Measurements from ENCODE around the gene CMTM4.

CMTM4 gene

DNA sequence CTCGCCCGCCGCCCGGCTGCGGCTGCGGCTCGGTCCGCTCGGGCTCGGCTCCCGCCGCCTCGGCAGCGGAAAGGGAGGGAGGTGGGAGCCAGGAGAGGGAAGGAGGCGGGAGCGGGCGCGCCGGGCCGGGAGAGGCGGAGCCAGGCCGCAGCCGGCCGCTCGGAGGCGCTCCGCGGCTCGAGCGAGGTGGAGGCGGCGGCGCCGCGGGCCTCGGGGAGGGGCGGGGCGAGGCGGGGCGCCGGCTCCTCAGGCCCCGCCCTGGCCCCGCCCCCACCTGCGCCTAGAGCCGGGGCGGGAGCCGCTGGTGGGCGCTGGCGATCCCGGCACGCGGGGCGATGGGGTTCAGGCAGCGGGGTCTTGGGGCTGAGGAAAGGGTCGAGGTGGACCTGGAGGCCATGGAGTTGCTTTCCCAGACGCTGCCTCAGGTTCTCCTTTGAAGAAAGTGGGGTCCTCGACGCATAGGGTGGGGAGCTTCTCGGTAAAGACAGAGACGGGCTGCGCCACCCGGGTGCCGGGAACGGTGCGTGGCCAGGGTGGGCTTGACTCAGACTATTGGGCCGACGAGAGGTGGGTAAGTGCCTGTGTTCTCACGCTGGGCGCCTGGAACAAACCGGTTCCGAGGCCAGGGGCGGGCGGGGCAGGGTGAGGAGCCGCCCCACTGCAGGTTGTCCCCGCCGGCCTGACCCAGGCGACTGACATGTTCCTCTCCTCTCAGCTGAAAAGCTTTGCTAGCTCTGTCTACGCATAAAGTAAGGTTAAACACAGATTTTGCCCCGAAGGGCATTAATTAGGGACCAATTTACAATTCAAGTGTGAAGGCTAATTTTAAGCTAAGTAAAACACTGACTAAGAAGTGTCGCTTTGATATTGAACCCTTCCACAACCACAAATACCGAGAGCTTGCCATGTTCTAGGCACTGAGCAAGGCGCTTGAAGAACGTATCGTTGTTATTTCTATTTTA, at the start of gene CMTM4:
Gene CMTM4, minus strand, starts transcription at position 75 of the 962 bp plus-strand sequence. CDS start 218 bp downstream, outside the sequence.
- DNase-seq, result peak; percentile 46 to 68 (median 56)

DNA sequence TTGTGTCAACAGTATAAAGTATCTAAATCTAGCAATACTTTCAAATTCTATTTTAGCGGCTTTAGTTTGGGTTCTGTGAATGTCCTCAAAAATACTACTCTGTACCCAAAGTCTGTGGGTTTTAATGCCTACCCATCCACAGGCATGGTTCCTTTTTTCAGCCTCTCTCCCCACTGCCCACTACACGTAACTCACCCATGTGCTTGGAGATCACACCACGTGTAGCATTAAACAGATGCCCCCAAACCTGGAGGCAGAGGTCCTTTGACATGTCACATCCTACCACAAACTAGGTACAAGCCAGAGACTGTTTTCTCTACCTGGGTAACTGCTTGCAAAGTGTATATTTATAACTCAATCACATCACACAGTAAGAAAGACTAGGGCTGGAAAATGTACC, 49.5 kb upstream of the CMTM4 start:
- no peak for DNase-seq

DNA sequence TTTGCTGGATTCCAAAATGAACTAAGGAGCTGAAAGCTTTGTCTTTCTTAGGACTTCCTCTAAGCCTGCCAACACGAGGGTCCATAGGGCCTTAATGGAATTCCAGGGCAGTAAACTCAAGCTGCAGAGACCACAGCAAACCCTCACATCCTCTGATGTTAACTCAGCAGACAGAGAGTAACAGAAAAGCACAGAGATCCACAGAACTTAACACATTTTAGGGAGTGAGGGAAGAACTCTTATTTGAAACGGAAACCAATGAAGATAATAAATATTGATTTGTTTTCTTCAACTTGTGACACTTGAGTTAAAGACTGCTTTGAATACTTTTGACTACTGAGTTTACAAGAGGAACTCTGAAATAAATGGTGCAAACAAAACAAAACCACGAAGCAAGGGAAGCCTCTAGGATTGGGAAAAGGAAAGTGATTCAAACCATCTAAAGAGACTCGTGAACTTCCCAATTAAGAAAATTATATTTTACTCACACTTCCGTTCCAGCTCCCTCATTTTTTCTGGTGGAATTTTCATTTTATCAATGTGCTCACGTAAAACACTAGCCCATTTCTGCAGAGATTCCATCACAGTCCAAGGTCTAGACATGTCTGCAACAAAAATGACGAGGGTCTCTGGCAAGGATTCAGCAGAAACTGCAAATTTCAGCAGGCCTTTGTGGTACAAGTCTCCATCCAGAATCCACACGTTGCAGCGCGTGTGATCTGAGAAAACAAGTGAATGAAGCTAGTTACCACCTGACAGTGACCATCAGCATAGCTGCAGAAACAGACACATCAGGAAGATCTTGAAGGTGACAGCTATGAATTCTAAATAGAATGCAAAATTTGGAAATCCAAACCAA, 45.6 kb upstream of the CMTM4 start:
- DNase-seq, result no peak

DNA sequence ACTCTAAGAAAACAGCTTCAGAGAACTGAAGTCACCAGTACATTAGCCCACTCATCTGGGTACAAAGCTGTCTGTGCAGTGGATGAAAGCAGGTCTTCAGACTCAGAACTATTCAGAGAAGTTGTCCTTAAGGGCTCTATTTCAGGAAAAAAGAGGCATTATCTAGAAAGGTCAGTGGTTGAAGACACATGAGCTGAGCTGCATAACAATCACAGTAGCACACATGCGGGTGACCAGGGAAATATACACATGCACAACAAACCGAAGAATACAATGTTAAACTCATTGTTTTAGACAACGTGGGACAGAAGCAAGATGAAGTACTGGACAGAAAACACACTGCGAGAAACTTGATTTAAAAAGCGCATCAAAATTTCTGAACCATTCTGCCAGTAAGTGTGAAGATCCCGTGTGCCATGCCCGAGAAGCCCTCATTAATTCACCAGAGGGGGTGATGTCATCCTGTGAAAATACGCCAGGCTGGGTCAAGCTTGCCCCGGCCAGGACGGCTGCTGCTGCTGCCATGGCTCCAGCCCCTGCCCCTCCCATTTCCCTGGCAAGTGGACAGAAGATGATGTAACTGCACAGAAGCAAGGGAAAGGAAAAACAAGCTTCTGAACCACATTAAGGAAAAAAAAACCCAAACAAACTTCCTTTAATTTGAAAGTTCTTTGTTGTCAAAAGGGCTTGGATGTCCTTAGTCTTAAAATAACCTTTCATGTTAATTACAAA, 44.8 kb upstream of the CMTM4 start:
- DNase-seq, result no peak

DNA sequence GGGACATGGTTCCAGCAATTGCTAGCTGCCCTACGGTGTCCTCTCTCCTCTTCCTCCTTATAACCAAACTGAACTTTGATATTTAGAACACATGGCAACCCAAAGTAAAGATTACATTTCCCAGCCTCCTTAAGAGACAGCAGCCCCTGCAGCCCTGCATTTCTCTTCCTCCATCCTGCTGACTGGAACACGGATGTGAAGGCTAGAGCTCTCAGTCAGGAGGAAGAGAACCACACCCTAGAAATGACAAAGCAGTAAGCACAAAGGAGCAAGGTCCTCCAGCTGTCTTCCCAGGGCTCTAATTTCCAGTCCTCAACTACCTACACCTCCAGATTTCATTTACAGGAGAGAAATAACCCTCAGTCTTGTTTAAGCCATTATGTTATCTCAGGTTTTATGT, 44.0 kb upstream of the CMTM4 start:
- no peak for DNase-seq

DNA sequence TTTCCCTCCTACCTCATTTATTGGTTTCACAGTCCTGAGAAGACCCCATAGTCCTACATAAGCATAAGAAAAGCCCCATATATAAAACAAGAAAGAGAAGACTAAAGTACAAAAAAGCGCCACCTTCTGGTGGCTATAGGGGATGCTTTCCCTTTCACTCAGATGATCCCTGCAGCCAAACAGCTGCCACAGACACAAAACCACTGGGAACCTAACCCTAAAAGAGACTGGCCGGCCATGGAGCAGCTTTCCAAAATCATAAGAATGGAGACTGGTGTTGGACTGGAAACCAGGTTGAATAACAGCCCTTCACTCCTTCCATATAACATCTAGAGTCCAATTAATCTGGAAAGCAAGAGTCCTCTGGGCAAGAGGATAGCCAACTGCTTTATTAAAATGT, 43.5 kb upstream of the CMTM4 start:
- DNase-seq, result no peak

DNA sequence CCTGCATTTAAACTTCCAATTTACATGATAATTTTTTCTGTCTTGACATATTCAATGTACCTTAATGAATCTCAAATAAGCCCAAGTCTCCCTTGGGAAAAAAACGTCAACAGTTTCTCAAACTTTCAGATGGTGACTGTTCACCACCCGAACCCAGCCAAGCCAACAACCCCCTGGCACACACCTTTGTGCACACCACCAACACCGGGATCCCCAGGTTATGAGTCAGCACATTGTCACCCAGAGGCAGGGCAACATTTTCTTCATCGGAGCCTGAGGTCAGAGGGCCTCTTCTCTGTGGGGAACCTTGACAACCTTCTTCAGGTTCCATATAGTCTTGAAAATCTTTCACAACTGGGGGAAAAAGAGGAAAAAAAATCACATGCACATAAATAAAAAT, 39.3 kb upstream of the CMTM4 start:
- DNase-seq, result no peak

DNA sequence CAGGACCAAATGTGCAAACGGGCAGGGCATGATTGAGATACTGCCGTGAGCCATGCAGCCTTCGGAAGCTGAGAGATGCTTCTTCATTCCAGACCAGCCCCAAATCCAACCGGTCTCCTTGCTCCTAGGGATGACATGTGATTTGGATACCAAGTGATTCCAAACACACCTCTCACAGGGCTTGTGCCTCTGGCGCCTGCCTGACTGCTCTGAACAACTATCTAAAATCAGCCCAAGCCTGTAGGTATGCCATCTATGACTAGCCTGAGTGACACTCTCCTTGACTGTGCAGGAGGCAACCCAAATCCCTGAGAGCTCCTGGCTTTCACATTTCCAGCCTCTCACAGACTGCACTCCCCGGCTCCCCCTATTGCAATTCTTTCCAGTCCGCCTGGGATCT, 34.6 kb upstream of the CMTM4 start:
- no peak for DNase-seq

DNA sequence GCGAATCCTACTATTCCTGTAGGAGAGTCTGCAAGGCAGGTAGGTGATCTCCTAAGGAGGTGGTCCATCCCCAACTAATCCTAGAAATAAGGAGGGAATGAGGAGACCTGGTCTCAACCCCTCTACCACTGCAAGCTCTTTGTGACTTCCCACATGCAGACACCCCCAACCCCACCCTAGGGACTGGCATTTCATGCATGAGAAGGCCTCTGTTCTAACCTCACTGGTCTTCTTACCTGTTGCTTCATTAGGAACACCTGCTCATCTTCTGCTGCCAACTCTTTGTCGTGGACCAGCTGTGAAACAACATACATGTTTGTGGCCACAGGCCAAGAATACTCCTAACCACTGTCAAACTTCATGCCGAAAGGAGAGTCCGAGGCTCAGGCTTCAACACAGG, 32.3 kb upstream of the CMTM4 start:
- DNase-seq, result no peak

DNA sequence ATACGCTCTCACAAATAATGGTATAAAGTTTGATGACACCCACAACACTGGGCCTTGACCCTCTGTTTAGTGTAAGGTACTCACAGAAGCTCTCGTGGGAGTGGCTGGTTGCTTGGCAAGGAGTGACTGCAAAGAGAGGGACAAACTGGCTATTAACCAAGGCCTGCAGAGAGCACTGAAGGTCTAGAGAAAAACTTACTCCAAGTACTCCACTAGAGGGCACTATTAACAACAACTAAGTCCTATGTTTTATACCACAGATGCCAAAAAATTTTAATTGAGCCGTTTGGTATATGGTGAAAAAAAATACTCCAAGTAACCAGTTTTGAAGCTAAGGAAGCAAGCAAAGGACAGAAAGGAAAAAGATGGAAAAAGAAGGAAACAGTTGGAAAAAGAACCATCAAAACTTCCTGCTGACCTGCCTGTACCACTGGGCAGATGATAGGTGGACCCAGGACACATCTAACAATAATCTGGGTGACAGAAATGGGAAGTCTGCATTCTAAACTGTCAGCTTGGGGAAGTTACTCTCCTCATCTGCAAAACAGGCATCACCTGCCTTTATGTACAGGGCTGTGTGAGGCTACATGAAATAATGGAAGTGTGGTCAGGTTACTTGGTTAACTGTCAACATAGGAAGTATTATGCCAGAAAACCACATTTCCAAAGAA, 31.7 kb upstream of the CMTM4 start:
- DNase-seq, result no peak

DNA sequence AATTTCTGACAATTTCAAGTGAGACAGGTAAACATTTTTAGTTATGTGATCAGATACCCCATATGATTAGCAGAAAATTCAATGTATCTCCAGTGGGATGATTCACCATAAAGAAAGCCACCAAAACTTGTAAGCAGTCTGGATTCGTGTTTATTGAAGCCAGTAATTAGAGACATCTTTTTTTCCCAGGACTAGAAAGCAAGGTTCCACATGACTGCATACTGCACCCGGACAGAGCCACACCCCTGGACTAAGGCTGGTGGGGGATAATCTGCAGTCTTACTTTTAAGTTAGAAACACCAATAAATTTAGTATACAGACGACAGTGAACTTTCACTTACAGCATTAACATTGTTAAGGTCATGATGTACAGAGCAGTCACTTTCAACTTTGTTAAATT, 24.2 kb upstream of the CMTM4 start:
- no peak for DNase-seq

DNA sequence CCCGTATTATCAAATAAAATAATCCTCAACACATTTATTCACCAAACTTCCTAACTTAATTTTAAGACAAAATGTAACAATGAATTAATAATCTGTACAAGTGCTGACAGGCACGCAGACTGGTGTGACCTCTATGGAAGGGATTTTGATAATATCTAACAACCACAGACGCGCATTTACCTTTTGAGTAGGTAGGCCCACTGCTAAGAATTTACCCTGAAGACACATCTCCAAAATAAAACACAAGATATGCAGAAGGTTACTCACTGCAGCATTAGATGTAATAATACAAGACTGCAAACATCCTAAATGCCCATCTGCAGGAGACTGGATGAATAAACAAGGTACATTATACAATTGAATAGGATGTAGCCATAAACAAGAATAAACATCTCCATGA, 22.7 kb upstream of the CMTM4 start:
- DNase-seq, result no peak

DNA sequence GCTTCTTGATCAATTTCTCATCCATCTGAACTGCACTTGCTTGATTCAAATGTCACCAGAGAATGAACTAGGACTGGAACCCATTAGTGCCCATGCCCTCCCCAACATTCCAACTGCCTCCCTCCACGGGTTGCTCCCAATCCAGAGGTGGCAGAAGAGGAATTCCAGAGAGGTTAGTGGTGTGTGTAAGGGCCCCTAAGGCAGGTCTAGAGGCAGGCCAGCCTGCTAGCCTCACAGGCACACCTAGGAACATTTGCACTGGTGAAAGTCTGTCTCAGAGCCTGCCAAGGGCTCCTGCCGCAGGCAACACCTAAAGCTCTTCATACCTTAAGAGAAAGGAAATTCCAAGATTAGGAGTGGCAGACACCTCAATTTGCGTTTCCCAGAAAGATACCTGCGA, 21.2 kb upstream of the CMTM4 start:
- no peak for DNase-seq

DNA sequence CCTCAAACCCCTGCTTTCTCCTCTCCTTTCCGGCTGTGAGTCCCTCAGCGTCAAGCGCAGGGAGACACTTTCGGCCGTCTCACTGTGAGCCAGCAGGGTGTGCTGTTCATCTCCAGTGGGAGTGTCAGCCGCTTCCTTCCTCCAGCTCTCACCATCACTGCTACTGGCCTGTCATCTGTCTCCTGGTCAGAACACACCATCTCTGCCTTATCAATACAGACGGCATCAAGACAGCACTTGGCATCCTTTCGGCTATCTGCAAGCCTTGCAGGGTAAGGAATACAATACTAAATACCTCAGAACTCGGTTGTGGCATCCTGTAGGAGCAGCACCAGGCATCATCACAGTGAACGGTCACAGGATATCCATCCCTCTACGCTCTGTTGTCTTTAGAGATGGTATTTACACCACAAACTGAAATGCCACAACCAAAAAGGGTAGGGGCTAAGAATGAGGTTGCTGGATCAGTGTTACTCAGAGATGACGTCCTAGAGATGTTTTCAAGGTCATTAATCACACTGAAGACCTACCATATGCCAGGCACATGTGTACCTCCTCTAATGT, 20.7 kb upstream of the CMTM4 start:
- DNase-seq, result no peak

DNA sequence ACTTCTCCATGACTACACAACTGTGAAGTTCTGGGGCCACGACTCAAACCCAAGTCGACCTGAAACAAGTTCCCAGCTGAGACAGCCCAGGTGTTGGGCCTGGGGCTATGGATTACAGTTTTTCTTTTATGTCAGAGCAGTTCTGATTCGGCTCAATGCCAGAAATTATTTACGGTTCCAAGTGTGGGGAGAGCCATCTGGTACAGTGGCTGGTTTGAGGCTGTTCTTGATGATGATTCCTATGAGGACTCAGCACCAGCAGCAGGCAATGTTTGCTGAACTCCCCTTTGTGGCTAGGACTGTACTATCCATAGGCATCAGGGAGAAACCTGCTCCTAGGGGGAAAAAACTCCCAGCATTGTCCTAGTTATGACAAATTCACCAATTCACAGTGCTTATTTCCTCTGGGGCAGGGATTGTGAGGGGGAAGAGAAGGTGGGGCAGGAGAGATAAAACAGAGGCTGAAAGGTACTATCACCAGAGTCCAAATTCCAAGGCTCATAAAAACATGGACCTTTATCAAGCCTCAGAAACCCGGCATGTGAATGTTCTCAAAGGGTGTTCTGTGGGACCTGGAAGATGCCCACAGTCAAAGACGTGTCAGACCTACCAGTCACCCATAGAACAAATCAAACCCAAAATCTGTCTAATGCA, 18.2 kb upstream of the CMTM4 start:
- no peak for DNase-seq

DNA sequence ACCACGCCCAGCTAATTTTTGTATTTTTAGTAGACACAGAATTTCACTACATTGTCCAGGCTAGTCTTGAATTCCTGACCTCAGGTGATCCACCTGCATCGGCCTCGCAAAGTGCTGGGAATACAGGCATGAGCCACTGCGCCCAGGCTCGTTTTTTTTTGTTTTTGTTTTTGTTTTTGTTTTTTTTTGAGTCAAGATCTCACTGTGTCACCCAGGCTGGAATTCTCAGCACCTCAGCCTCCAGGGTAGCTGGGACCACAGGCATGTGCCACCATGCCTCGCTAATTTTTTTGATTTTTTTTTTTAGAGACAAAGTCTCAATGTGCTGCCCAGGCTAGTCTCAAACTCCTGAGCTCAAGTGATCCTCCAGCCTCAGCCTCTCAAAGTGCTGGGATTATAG, 17.5 kb upstream of the CMTM4 start:
- DNase-seq, result no peak

DNA sequence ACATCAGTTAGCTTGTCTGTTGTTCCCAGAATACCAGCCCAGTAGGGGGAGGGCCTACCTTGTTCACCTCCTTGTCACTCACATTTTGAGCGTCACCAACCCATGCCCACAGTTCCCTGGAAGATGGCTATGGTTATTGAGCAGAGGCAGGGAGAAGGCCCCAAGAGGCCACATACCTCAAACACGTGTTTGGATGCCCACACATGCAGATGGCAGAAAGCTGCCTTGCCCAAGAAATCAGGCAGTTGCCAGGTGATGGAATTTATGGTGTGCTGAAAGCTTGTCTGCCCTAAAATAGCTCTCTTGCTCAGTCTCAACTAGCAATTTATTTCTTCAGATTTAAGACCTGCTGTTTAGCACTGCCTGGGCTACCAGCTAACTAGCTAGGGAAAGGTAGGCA, 16.5 kb upstream of the CMTM4 start:
- DNase-seq, result no peak

DNA sequence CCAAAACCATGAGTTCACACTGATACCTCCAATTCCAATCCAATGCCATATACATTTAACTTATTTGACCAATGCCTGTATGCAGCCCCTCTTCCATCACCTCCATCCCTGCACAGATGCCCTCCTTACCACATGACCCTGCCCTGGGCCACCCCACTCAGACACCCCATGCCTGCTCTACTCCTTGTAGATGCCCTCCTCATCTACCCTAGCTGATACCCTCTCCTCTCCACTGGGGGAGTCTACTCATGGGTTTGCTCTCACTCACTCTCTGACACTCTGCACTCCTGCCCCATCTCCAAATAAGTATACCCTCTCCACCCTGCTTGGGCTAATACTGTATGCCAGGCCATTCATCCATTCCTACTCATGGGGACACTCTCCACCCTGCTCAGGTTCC, 16.0 kb upstream of the CMTM4 start:
- DNase-seq, result no peak

DNA sequence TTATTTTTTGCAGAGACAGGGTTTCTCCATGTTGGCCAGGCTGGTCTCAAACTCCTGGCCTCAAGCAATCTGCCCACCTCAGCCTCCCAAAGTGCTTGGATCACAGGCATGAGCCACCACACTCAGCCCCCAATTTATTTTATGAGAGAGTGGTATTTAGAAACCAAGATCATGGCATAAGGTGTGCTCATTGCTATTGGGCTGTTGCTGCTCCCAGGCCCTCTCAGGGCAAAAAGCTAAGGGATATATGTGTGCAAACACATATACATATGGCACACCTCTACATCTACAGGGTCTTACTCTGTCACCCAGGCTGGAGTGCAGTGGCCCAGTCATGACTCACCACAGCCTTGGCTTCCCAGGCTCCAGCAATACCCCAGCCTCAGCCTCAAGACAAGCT, 15.0 kb upstream of the CMTM4 start:
- no peak for DNase-seq

DNA sequence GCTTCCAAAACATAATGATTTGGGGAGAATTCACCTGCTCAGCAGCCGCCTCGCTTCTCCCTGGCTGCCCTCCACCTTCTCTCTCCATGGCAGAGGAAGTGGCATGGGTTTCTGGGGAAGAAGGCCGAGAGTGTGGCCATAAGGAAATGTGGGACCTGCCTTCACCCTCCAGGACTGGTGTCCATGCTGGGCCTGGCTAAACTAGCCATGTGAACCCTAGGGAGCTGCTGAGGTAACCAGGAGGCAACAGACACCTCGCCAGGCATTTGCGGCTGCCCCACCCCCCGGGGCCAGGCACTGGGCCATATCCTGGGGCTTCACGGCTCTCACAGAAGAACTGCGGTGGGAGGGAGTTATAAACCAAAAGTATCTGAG, 9.9 kb upstream of the CMTM4 start:
- no peak for DNase-seq

DNA sequence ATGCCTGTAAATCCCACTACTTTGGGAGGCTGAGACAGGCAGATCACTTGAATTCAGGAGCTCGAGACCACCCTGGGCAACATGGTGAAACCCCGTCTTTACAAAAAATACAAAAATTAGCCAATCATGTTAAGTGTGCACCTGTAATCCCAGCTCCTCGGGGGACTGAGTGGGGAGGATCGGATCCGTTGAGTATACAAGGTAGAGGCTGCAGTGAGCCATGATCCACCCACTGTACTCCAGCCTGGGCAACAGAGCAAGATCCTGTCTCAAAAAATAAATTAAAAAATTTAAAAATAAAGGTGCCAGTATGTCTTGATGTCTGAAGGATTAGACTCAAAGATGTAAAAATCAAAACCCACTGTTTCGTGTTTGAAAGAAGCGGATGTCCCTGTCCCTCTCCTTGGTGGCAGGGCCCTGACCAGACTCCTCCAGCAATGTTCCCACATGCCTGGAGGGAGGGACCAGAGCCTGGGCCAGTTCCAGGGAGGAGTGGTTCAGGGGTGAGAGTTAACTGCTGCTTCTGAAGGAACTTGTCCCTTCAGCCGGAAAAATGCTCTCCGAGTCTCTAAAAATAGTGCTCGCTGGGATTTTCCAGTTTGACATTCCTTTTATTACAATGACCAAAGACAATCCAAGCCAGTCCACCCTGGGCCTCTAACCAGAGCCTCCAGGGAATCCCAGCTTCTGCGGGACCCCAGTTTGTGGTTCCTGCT, 9.4 kb upstream of the CMTM4 start:
- DNase-seq, result no peak

All from activated CD4-positive, CD25-positive, alpha-beta regulatory T cell (primary cell).